SK-N-SH (cell line): Measurements from ENCODE around the gene PLXNA4. TPM values are rescaled to one million over a fixed set of nuclear protein-coding genes. Genes with fewer than 3 reads are reported as not detected.

Experiments
- CTCF ChIA-PET: fragments of 300-600, 350-600 bp; formaldehyde crosslinking; extraction: SDS; loops from one replicate; lab custom pipeline; 2021; lab: Yijun Ruan, JAX
- POLR2A ChIA-PET: fragments of 350-600 bp; sonication (Branson Sonifier 250); formaldehyde crosslinking; extraction: SDS; loops from one replicate; lab custom pipeline; 2020; ENCODE audit warnings: antibody characterized with exemption, inconsistent platforms; lab: Yijun Ruan, JAX
- DNase-seq: peaks from one replicate; pipeline ENCODE4 v3.0.0; 2012
- H2AFZ ChIP-seq: fragments of 200-600 bp; sonication (generic); 2 replicates; pipeline ENCODE4 v1.8.1; 2016; ENCODE audit warnings: antibody characterized with exemption, mild to moderate bottlenecking, low read depth
- H3F3A ChIP-seq: fragments of 200-600 bp; sonication (generic); replicated peaks from 2 replicates; pipeline ENCODE3; 2016; ENCODE audit warnings: antibody characterized with exemption, mild to moderate bottlenecking; ENCODE audit not compliant: insufficient read depth
- H3K27ac ChIP-seq, 2 experiments: fragments of 200-500 bp in 1 of 2; fragments of 200-600 bp in 1 of 2; sonication (Bioruptor generic) in 1 of 2; sonication (generic), shearing (Covaris generic) in 1 of 2; 2 replicates each; pipeline versions ENCODE4 v1.5.1 to v1.6.1; 2014 to 2016; ENCODE audit warnings: low read depth in 2 of 2, inconsistent platforms in 1 of 2, low read length in 1 of 2, mild to moderate bottlenecking in 1 of 2, mixed read lengths in 1 of 2
- H3K27me3 ChIP-seq: fragments of 200-600 bp; sonication (generic), shearing (Covaris generic); 2 replicates; pipeline ENCODE4 v1.6.1; 2016; ENCODE audit warnings: mixed run types; ENCODE audit not compliant: insufficient read depth
- H3K36me3 ChIP-seq, 2 experiments: fragments of 200-500 bp in 1 of 2; fragments of 200-600 bp in 1 of 2; sonication (Bioruptor generic) in 1 of 2; sonication (generic) in 1 of 2; replicated peaks in 1 of 2; 2 replicates each; pipeline versions ENCODE3 to v1.5.1; 2014 to 2016; ENCODE audit warnings: low read length in 1 of 2, mild to moderate bottlenecking in 1 of 2; ENCODE audit not compliant: insufficient read depth in 2 of 2, control insufficient read depth in 1 of 2
- H3K4me1 ChIP-seq, 2 experiments: fragments of 200-500 bp in 1 of 2; fragments of 200-600 bp in 1 of 2; sonication (Bioruptor generic) in 1 of 2; sonication (generic), shearing (Covaris generic) in 1 of 2; 2 replicates each; pipeline versions ENCODE4 v1.5.1 to v1.6.1; 2014 to 2016; ENCODE audit warnings: low read depth in 1 of 2, low read length in 1 of 2, mixed run types in 1 of 2; ENCODE audit not compliant: insufficient read depth in 2 of 2, control insufficient read depth in 1 of 2
- H3K4me2 ChIP-seq: fragments of 200-600 bp; sonication (generic), shearing (Covaris generic); 2 replicates; pipeline ENCODE4 v1.6.1; 2017; ENCODE audit warnings: mixed run types
- H3K4me3 ChIP-seq, 2 experiments: fragments of 200-500 bp in 1 of 2; fragments of 200-600 bp in 1 of 2; sonication (Bioruptor generic) in 1 of 2; sonication (generic), shearing (Covaris generic) in 1 of 2; 2 replicates each; pipeline versions ENCODE4 v1.5.1 to v1.8.1; 2014 to 2016; ENCODE audit warnings: low read depth in 2 of 2, inconsistent platforms in 1 of 2, low read length in 1 of 2, mild to moderate bottlenecking in 1 of 2, mixed read lengths in 1 of 2, moderate library complexity in 1 of 2
- H3K79me2 ChIP-seq: fragments of 200-600 bp; sonication (generic); 2 replicates; pipeline ENCODE4 v1.8.1; 2017; ENCODE audit warnings: mild to moderate bottlenecking; ENCODE audit not compliant: insufficient read depth
- H3K9ac ChIP-seq: fragments of 200-600 bp; sonication (generic); 2 replicates; pipeline ENCODE4 v1.6.1; 2017; ENCODE audit warnings: mixed run types
- H3K9me2 ChIP-seq: fragments of 200-600 bp; sonication (generic); 2 replicates; pipeline ENCODE4 v1.6.1; 2017; ENCODE audit warnings: mixed run types
- H3K9me3 ChIP-seq: fragments of 200-600 bp; sonication (generic); 2 replicates; pipeline ENCODE4 v1.6.1; 2017; ENCODE audit warnings: mixed run types, mild to moderate bottlenecking, moderate library complexity
- H4K20me1 ChIP-seq: fragments of 200-600 bp; sonication (generic); 2 replicates; pipeline ENCODE4 v1.6.1; 2017; ENCODE audit warnings: mild to moderate bottlenecking, mixed run types; ENCODE audit not compliant: insufficient read depth
- EP300 ChIP-seq, 2 experiments: IDR thresholded peaks; 2 replicates each; pipeline versions ENCODE4 v1.4.0 to v1.6.1; 2012; ENCODE audit warnings: borderline replicate concordance in 1 of 2, low read depth in 1 of 2, low read length in 1 of 2
- EZH2phosphoT487 ChIP-seq: fragments of 200-600 bp; sonication (generic); IDR thresholded peaks from 2 replicates; pipeline ENCODE4 v1.6.1; 2017; ENCODE audit warnings: low read depth, mixed run types, mild to moderate bottlenecking, antibody characterized with exemption, moderate library complexity, borderline replicate concordance
- FOXM1 ChIP-seq: IDR thresholded peaks from 2 replicates; pipeline ENCODE4 v1.4.0; 2012; ENCODE audit warnings: low read depth, mild to moderate bottlenecking
- MXI1 ChIP-seq: IDR thresholded peaks from 2 replicates; pipeline ENCODE4 v1.6.1; 2012; ENCODE audit warnings: mild to moderate bottlenecking, low read depth, low read length, improper control_type of control experiment
- NRF1 ChIP-seq: IDR thresholded peaks from 2 replicates; pipeline ENCODE4 v1.6.1; 2012; ENCODE audit warnings: low read depth, mild to moderate bottlenecking, low read length
- RFX5 ChIP-seq: IDR thresholded peaks from 2 replicates; pipeline ENCODE4 v1.6.1; 2012; ENCODE audit warnings: mild to moderate bottlenecking, improper control_type of control experiment, low read length
- SMC3 ChIP-seq: IDR thresholded peaks from 2 replicates; pipeline ENCODE4 v1.6.1; 2012; ENCODE audit warnings: low read depth, low read length, improper control_type of control experiment
- TAF1 ChIP-seq: IDR thresholded peaks from 2 replicates; pipeline ENCODE4 v1.6.1; 2012; ENCODE audit warnings: low read depth, mild to moderate bottlenecking, low read length, moderate library complexity, borderline replicate concordance
- TEAD4 ChIP-seq: IDR thresholded peaks from 2 replicates; pipeline ENCODE4 v1.4.0; 2012; ENCODE audit warnings: mild to moderate bottlenecking, borderline replicate concordance; ENCODE audit not compliant: insufficient read depth
- YY1 ChIP-seq: IDR thresholded peaks from 2 replicates; pipeline ENCODE4 v1.4.0; 2012; ENCODE audit warnings: low read depth, mild to moderate bottlenecking
- WGBS: methylation state at CpG from one replicate; pipeline ENCODE4 v1.1.6; 2017; ENCODE audit warnings: low lambda C conversion rate; 5-methylcytosine and 5-hydroxymethylcytosine counted together
- polyA plus RNA-seq, 3 experiments: library from polyadenylated mRNA; depleted of rRNA; stranded (reverse); fragments of >200 nt; gene quantifications; 2 replicates each; pipeline ENCODE4 v1.2.3, GENCODE V29; 2012
- TF ChIP-seq, protein P1 (sequence below): IDR thresholded peaks from 2 replicates; pipeline ENCODE4 v1.6.1; 2012; ENCODE audit warnings: mild to moderate bottlenecking, low read depth, low read length, moderate library complexity
- TF ChIP-seq, protein P2 (sequence below): IDR thresholded peaks from 2 replicates; pipeline ENCODE4 v1.4.0; 2012; ENCODE audit warnings: low read depth, borderline replicate concordance
- TF ChIP-seq, protein P3 (sequence below): fragments of 200-600 bp; sonication (generic); IDR thresholded peaks from 2 replicates; pipeline ENCODE4 v1.6.1; 2017; ENCODE audit warnings: antibody characterized with exemption, mild to moderate bottlenecking, moderate library complexity

Gene PLXNA4
- polyA plus RNA-seq, 1 of the 3 experiments (the other 2 are of a cell fraction): 2.4 TPM

GRCh38 chr7:132134814-132135445 lies 441.3 kb downstream of the PLXNA4 start:
- no peaks in the 10 kb centered on the region for H3F3A ChIP-seq
- no peaks in the 10 kb centered on the region for H3K79me2 ChIP-seq
- ChIA-PET POLR2A (no interaction called here), CTCF (no interaction called here)
- H3K27ac ChIP-seq: no peak overlapping the region
- no peaks in the 10 kb centered on the region for H3K27me3 ChIP-seq
- no peak overlapping the region for H3K9ac ChIP-seq
- H3K4me3 ChIP-seq: no peak overlapping the region
- no peak overlapping the region for H3K4me2 ChIP-seq
- WGBS: 92% methylated on average over 5 of the region's 5 CpGs
- no peak overlapping the region for H2AFZ ChIP-seq
- H3K9me2 ChIP-seq: no peaks in the 10 kb centered on the region
- TF ChIP-seq, protein P1, sequence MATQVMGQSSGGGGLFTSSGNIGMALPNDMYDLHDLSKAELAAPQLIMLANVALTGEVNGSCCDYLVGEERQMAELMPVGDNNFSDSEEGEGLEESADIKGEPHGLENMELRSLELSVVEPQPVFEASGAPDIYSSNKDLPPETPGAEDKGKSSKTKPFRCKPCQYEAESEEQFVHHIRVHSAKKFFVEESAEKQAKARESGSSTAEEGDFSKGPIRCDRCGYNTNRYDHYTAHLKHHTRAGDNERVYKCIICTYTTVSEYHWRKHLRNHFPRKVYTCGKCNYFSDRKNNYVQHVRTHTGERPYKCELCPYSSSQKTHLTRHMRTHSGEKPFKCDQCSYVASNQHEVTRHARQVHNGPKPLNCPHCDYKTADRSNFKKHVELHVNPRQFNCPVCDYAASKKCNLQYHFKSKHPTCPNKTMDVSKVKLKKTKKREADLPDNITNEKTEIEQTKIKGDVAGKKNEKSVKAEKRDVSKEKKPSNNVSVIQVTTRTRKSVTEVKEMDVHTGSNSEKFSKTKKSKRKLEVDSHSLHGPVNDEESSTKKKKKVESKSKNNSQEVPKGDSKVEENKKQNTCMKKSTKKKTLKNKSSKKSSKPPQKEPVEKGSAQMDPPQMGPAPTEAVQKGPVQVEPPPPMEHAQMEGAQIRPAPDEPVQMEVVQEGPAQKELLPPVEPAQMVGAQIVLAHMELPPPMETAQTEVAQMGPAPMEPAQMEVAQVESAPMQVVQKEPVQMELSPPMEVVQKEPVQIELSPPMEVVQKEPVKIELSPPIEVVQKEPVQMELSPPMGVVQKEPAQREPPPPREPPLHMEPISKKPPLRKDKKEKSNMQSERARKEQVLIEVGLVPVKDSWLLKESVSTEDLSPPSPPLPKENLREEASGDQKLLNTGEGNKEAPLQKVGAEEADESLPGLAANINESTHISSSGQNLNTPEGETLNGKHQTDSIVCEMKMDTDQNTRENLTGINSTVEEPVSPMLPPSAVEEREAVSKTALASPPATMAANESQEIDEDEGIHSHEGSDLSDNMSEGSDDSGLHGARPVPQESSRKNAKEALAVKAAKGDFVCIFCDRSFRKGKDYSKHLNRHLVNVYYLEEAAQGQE: peak; percentile 92
- no peak for TF ChIP-seq EZH2phosphoT487
- H3K4me1 ChIP-seq: peaks cover 5 to 23% of the 10 kb centered on the region in 2 experiments; a peak in 3 of 4 replicates
- peaks cover 10 to 18% of the 10 kb centered on the region in 2 experiments for H3K36me3 ChIP-seq
- DNase-seq: no peak
- no peaks in the 10 kb centered on the region for H3K9me3 ChIP-seq
- H4K20me1 ChIP-seq: no peaks in the 10 kb centered on the region

DNA sequence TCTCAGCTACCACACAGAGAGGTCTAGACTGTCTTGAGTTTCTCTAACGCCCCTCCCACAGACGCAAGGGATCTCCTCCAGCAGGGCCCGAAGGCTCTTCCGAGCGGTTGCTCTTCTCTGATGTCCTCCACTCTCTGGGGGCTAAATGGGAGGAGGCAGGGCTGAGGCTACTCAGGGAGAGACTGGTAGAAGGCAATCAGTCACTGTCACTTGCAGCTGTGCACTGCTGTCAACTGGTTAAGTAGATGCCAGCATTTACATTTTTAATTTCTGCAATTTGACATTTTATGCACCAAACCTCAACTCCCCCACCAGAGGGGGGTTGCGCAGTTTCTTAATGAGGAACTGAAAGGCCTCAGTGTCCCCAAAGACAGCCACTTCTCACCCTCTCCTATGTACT lies 442.8 kb downstream of the PLXNA4 start:
- Histone ChIP-seq H3K4me3 (no peak overlapping the region), H2AFZ (no peak overlapping the region), H3K4me2 (no peak overlapping the region), H3K9me2 (no peaks in the 10 kb centered on the region), H3F3A (no peaks in the 10 kb centered on the region), H3K9ac (no peak overlapping the region), H3K4me1 (peaks cover 0 to 14% of the 10 kb centered on the region in 2 experiments; a peak in 2 of 4 replicates), H3K27me3 (no peaks in the 10 kb centered on the region), H3K79me2 (no peaks in the 10 kb centered on the region), H3K9me3 (no peaks in the 10 kb centered on the region), H4K20me1 (no peaks in the 10 kb centered on the region), H3K36me3 (peaks cover 18 to 32% of the 10 kb centered on the region in 2 experiments), H3K27ac (no peak overlapping the region)
- TF ChIP-seq FOXM1 (no peak), NRF1 (no peak)
- WGBS: 94% methylated on average over 6 of the region's 6 CpGs
- ChIA-PET POLR2A (no interaction called here), CTCF (no interaction called here)
- DNase-seq: no peak

- Histone ChIP-seq H3K9me3 (no peaks in the 10 kb centered on the region), H3K36me3 (peaks cover 16 to 48% of the 10 kb centered on the region in 2 experiments), H3K27ac (no peak overlapping the region), H3K9me2 (no peaks in the 10 kb centered on the region), H3K4me1 (0 out of 4 replicates have a peak, but pooled peaks cover 0 to 9% of the 10 kb centered on the region in 2 experiments), H3K9ac (no peak overlapping the region), H3K4me2 (no peak overlapping the region), H3K27me3 (no peaks in the 10 kb centered on the region), H3F3A (no peaks in the 10 kb centered on the region), H3K79me2 (no peaks in the 10 kb centered on the region), H3K4me3 (no peak overlapping the region), H4K20me1 (no peaks in the 10 kb centered on the region), H2AFZ (no peak overlapping the region)
- ChIA-PET POLR2A (no interaction called here), CTCF (interaction anchor here (0.8 to 1.2 kb wide), 3 partner anchors 11 to 186 kb away, joined by 3 to 4 read pairs (median 3); no protein-coding TSS in a partner anchor)
- WGBS: 54% methylated on average over 3 of the region's 3 CpGs
- no peak for DNase-seq
- TF ChIP-seq NRF1: no peak
- no peak for TF ChIP-seq EP300 (IDR thresholded peaks at IDR 0.05; ENCODE audit: borderline replicate concordance in 1 of 2, low read depth in 1 of 2, low read length in 1 of 2)
- no peak for TF ChIP-seq SMC3
- TF ChIP-seq RFX5: no peak
- TF ChIP-seq YY1: no peak
- TF ChIP-seq TAF1: no peak
- TF ChIP-seq MXI1: no peak
- TF ChIP-seq, protein P2, sequence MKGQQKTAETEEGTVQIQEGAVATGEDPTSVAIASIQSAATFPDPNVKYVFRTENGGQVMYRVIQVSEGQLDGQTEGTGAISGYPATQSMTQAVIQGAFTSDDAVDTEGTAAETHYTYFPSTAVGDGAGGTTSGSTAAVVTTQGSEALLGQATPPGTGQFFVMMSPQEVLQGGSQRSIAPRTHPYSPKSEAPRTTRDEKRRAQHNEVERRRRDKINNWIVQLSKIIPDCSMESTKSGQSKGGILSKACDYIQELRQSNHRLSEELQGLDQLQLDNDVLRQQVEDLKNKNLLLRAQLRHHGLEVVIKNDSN: no peak
- TF ChIP-seq TEAD4: no peak
- TF ChIP-seq, protein P3, sequence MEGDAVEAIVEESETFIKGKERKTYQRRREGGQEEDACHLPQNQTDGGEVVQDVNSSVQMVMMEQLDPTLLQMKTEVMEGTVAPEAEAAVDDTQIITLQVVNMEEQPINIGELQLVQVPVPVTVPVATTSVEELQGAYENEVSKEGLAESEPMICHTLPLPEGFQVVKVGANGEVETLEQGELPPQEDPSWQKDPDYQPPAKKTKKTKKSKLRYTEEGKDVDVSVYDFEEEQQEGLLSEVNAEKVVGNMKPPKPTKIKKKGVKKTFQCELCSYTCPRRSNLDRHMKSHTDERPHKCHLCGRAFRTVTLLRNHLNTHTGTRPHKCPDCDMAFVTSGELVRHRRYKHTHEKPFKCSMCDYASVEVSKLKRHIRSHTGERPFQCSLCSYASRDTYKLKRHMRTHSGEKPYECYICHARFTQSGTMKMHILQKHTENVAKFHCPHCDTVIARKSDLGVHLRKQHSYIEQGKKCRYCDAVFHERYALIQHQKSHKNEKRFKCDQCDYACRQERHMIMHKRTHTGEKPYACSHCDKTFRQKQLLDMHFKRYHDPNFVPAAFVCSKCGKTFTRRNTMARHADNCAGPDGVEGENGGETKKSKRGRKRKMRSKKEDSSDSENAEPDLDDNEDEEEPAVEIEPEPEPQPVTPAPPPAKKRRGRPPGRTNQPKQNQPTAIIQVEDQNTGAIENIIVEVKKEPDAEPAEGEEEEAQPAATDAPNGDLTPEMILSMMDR: no peak
These were observed 445.1 kb downstream of the PLXNA4 start for GRCh38 chr7:132131196-132131595.
